GM12873 (cell line): ENCODE measurements around the gene GNG7.
A peak's percentile ranks its signal among the peaks of the same experiment; 100 is the strongest.

Experiments used
- CTCF ChIP-seq: IDR thresholded peaks from 2 replicates; pipeline ENCODE4 v1.5.1; 2012; ENCODE audit warnings: low read depth, mild to moderate bottlenecking, moderate library complexity, low read length, control low read depth; ENCODE audit not compliant: insufficient read depth; ENCODE audit errors: missing control alignments

The GNG7 gene

GRCh38 chr19:2479556-2480194 is 222.8 kb downstream of the GNG7 start:
- peak; percentile 77 for TF ChIP-seq CTCF

GRCh38 chr19:2478756-2479555 is 223.5 kb downstream of the GNG7 start:
- TF ChIP-seq CTCF: no peak

- TF ChIP-seq CTCF: no peak
These were observed 224.2 kb downstream of the GNG7 start for GRCh38 chr19:2478278-2478755.

- TF ChIP-seq CTCF: no peak
These were observed 224.7 kb downstream of the GNG7 start for GRCh38 chr19:2477732-2478191.

- TF ChIP-seq CTCF: no peak
These were observed 225.3 kb downstream of the GNG7 start for GRCh38 chr19:2477141-2477710.

GRCh38 chr19:2476451-2477140 is 225.9 kb downstream of the GNG7 start:
- no peak for TF ChIP-seq CTCF
